Measurements from ENCODE around the gene PHC1. TPM values are rescaled to one million over a fixed set of nuclear protein-coding genes. Genes with fewer than 3 reads are reported as not detected.

Gene PHC1
- total RNA-seq, 1 experiment from 2014 or later, result 568 TPM

DNA sequence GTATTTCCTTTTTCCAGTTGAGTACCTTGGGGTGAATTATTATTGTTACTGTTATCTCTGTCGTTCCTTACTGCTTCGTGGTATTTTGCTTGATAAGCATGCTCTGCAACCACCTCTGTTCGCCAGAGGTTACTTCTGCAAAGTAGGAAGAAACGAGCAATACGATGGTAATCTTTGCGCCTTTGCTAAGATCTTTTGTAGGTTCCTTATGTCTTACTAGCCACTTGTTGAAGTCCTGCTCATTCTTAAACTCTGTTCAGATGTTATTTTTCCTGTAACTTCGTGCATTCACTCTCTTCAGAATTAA lies 35.9 kb downstream of the PHC1 start:
- peak overlapping the region; percentile 73 for H3K27ac ChIP-seq (ENCODE audit: insufficient read length, low read depth, low read length)
- H3K9ac ChIP-seq (ENCODE audit: extremely low read depth, insufficient read length, low read length), result peak overlapping the region; percentile 48
- peaks cover 5% of the 10 kb centered on the region for H3K79me1 ChIP-seq (ENCODE audit: insufficient read depth, low read depth, low read length, poor library complexity, severe bottlenecking)
- H3K23me2 ChIP-seq (ENCODE audit: insufficient read length, low read depth, low read length, poor library complexity, severe bottlenecking), result peaks cover 14% of the 10 kb centered on the region
- H3T11ph ChIP-seq (ENCODE audit: low read length), result no peak overlapping the region
- Mint-ChIP-seq H3K9me3 (peaks cover 12 to 13% of the 10 kb centered on the region in 2 experiments), H3K27ac (peak overlapping the region; percentile 97 to 99 (median 97)), H3K36me3 (ENCODE audit: insufficient read depth in 1 of 3, low read depth in 3 of 3) (peaks cover 17 to 47% (median 37%) of the 10 kb centered on the region in 3 experiments), H3K4me3 (peak overlapping the region; percentile 98 to 99), H3K4me1 (peaks cover 12 to 17% of the 10 kb centered on the region in 2 experiments), H3K27me3 (ENCODE audit: low read depth) (no peaks in the 10 kb centered on the region; the same call in 1 of the 2 replicates)
- H4K20me1 ChIP-seq (ENCODE audit: control insufficient read depth, insufficient read depth, insufficient read length), result no peaks in the 10 kb centered on the region
- H2AK5ac ChIP-seq (ENCODE audit: insufficient read length, low read length), result no peak overlapping the region
- H2BK15ac ChIP-seq (ENCODE audit: low read depth, low read length), result no peak overlapping the region
- H3K23ac ChIP-seq (ENCODE audit: insufficient read length, low read depth, low read length), result no peak overlapping the region
- H4K91ac ChIP-seq (ENCODE audit: insufficient read length, low read depth, low read length), result no peak overlapping the region
- no peak overlapping the region for H2BK5ac ChIP-seq (ENCODE audit: insufficient read length, low read length)
- no peak overlapping the region for H3K4ac ChIP-seq (ENCODE audit: low read depth, low read length)
- TF ChIP-seq, protein P1, sequence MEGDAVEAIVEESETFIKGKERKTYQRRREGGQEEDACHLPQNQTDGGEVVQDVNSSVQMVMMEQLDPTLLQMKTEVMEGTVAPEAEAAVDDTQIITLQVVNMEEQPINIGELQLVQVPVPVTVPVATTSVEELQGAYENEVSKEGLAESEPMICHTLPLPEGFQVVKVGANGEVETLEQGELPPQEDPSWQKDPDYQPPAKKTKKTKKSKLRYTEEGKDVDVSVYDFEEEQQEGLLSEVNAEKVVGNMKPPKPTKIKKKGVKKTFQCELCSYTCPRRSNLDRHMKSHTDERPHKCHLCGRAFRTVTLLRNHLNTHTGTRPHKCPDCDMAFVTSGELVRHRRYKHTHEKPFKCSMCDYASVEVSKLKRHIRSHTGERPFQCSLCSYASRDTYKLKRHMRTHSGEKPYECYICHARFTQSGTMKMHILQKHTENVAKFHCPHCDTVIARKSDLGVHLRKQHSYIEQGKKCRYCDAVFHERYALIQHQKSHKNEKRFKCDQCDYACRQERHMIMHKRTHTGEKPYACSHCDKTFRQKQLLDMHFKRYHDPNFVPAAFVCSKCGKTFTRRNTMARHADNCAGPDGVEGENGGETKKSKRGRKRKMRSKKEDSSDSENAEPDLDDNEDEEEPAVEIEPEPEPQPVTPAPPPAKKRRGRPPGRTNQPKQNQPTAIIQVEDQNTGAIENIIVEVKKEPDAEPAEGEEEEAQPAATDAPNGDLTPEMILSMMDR (conservative IDR thresholded peaks at IDR 0.05), result no peak
- no CpG with 5 or more reads among the region's 7 CpGs for WGBS (ENCODE audit: extremely low coverage, insufficient read length, low lambda C conversion rate)
- no peak overlapping the region for H3K56ac ChIP-seq (ENCODE audit: insufficient read length, low read depth, low read length)
- H2BK120ac ChIP-seq (ENCODE audit: low read depth, low read length, poor library complexity, severe bottlenecking), result no peak overlapping the region
- H2BK20ac ChIP-seq (ENCODE audit: low read depth, low read length, poor library complexity, severe bottlenecking), result no peak overlapping the region
- H3K4me2 ChIP-seq (ENCODE audit: insufficient read depth, insufficient read length, low read length), result peak overlapping the region; percentile 90
- DNase-seq, result no peak
- H2BK12ac ChIP-seq (ENCODE audit: insufficient read length, low read depth, low read length), result no peak overlapping the region
- H3K9me3 ChIP-seq (ENCODE audit: control insufficient read depth, low read depth, low read length), result peaks cover 19% of the 10 kb centered on the region
- H3K27me3 ChIP-seq (ENCODE audit: insufficient read depth, low read length), result no peaks in the 10 kb centered on the region
- H3K4me1 ChIP-seq (ENCODE audit: insufficient read depth, low read length), result no peaks in the 10 kb centered on the region
- no peak overlapping the region for H3K14ac ChIP-seq (ENCODE audit: insufficient read depth, low read length)
- H3K18ac ChIP-seq (ENCODE audit: insufficient read length, low read depth, low read length), result no peak overlapping the region
- no peak overlapping the region for H4K8ac ChIP-seq (replicated peaks; ENCODE audit: insufficient read length, low read depth, low read length)
- no peak overlapping the region for H4K5ac ChIP-seq (ENCODE audit: insufficient read length, low read depth, low read length)
- no peak overlapping the region for H2AFZ ChIP-seq (ENCODE audit: low read length)
- peaks cover 14% of the 10 kb centered on the region for H3K79me2 ChIP-seq (ENCODE audit: insufficient read depth, low read length)

Measured in H9 (cell line).